Left ventricle myocardium inferior (tissue), 1 donor: ENCODE data around the gene SPPL2B. TPM values are rescaled to one million over a fixed set of nuclear protein-coding genes. Genes with fewer than 3 reads are reported as not detected.

Source experiments
- DNase-seq: peaks from one replicate; pipeline ENCODE4 v3.0.0-alpha.2; 2020
- H3K27ac ChIP-seq: fragments of 200-600 bp; replicated peaks from 2 replicates; pipeline ENCODE4 v1.8.0; 2021
- H3K27me3 ChIP-seq: fragments of 200-600 bp; 2 replicates; pipeline ENCODE4 v1.8.0; 2021; ENCODE audit warnings: low read depth
- H3K36me3 ChIP-seq: fragments of 200-600 bp; 2 replicates; pipeline ENCODE4 v1.8.0; 2021
- H3K4me1 ChIP-seq: fragments of 200-600 bp; 2 replicates; pipeline ENCODE4 v1.8.0; 2021
- H3K4me3 ChIP-seq: fragments of 200-600 bp; 2 replicates; pipeline ENCODE4 v1.8.0; 2021; ENCODE audit warnings: mild to moderate bottlenecking, moderate library complexity
- H3K9me3 ChIP-seq: fragments of 200-600 bp; replicated peaks from 2 replicates; pipeline ENCODE4 v1.8.0; 2021
- CTCF ChIP-seq: fragments of 200-600 bp; IDR thresholded peaks from 2 replicates; pipeline ENCODE4 v1.8.0; 2021; ENCODE audit warnings: antibody characterized with exemption, mild to moderate bottlenecking, borderline replicate concordance
- intact Hi-C: fragments of 100-400 bp; cut with micrococcal nuclease; formaldehyde crosslinking; loops from one replicate; pipeline ENCODE4 v1.11.0; 2022
- total RNA-seq: library from RNA; stranded (reverse); fragmentation: NEBNext Ultra II Directional; extraction: Animal tissue kit (Norgen Biotek cat#: 25700); gene quantifications from one replicate; pipeline ENCODE4 v1.2.1, GENCODE V29; 2021
- donor health status: DM: no; HTN: yes; CAD: no; lungs with severe emphysema.

Gene SPPL2B
- total RNA-seq, 1 donor from 2014 or later = 26.2 TPM

GRCh38 chr19:2289714-2290435, 38.6 kb upstream of the SPPL2B start:
- DNase-seq = peak; percentile 42
- Histone ChIP-seq H3K4me1 (peaks cover 37% of the 10 kb centered on the region), H3K27me3 (peaks cover 93% of the 10 kb centered on the region), H3K27ac (peak overlapping the region; percentile 33), H3K36me3 (no peaks in the 10 kb centered on the region), H3K4me3 (peak overlapping the region; percentile 59), H3K9me3 (no peaks in the 10 kb centered on the region)
- intact Hi-C loops = no loop called here
- no peak for TF ChIP-seq CTCF

- peaks cover 90% of the 10 kb centered on the region for H3K27me3 ChIP-seq
- intact Hi-C loops = no loop called here
- H3K27ac ChIP-seq = peak overlapping the region; percentile 33
- H3K4me1 ChIP-seq = peaks cover 44% of the 10 kb centered on the region
- H3K9me3 ChIP-seq = no peaks in the 10 kb centered on the region
- no peak for TF ChIP-seq CTCF
- H3K4me3 ChIP-seq = peak overlapping the region; percentile 59
- DNase-seq = no peak
- H3K36me3 ChIP-seq = no peaks in the 10 kb centered on the region
Observed at GRCh38 chr19:2290441-2291184, 37.9 kb upstream of the SPPL2B start.

- Histone ChIP-seq H3K4me1 (peaks cover 44% of the 10 kb centered on the region), H3K27ac (no peak overlapping the region), H3K9me3 (no peaks in the 10 kb centered on the region), H3K4me3 (peak overlapping the region; percentile 59), H3K36me3 (no peaks in the 10 kb centered on the region), H3K27me3 (peaks cover 90% of the 10 kb centered on the region)
- intact Hi-C loops = no loop called here
- DNase-seq = no peak
- no peak for TF ChIP-seq CTCF
Observed at GRCh38 chr19:2291185-2291751, 37.2 kb upstream of the SPPL2B start.

GRCh38 chr19:2294687-2295335, 33.7 kb upstream of the SPPL2B start:
- intact Hi-C loops = no loop called here
- Histone ChIP-seq H3K27ac (peak overlapping the region; percentile 16), H3K36me3 (no peaks in the 10 kb centered on the region), H3K9me3 (no peaks in the 10 kb centered on the region), H3K27me3 (peaks cover 64% of the 10 kb centered on the region), H3K4me3 (peak overlapping the region; percentile 49), H3K4me1 (peaks cover 38% of the 10 kb centered on the region)
- DNase-seq = no peak
- no peak for TF ChIP-seq CTCF

GRCh38 chr19:2296141-2296540, 32.3 kb upstream of the SPPL2B start:
- H3K27ac ChIP-seq = no peak overlapping the region
- no peak for TF ChIP-seq CTCF
- no peak overlapping the region for H3K4me3 ChIP-seq
- peaks cover 62% of the 10 kb centered on the region for H3K27me3 ChIP-seq
- DNase-seq = no peak
- H3K36me3 ChIP-seq = no peaks in the 10 kb centered on the region
- peaks cover 25% of the 10 kb centered on the region for H3K4me1 ChIP-seq
- H3K9me3 ChIP-seq = no peaks in the 10 kb centered on the region
- intact Hi-C loops = no loop called here
